BJ (cell line): ENCODE data around the gene SERPINA1. TPM values are rescaled to one million over a fixed set of nuclear protein-coding genes. Genes with fewer than 3 reads are reported as not detected.
"Not testable (repeated sequence)": the region's sequence is repeated elsewhere in the genome, so short reads cannot be mapped to it uniquely, and the experiment has no call there.

Experiments used
- CTCF ChIA-PET: fragments of 350-600 bp; formaldehyde crosslinking; extraction: SDS; loops from one replicate; lab custom pipeline; 2021; ENCODE audit warnings: antibody characterized with exemption, inconsistent platforms; lab: Yijun Ruan, JAX
- POLR2A ChIA-PET: fragments of 300-600 bp; sonication (Branson Sonifier 250); formaldehyde crosslinking; extraction: SDS; loops from one replicate; lab custom pipeline; 2021; ENCODE audit warnings: antibody characterized with exemption; lab: Charles Lee
- DNase-seq: peaks from one replicate; pipeline ENCODE4 v3.0.0-alpha.2; 2011; ENCODE audit warnings: low read depth
- H3K27me3 ChIP-seq: 2 replicates; pipeline ENCODE4 v1.6.0; 2011; ENCODE audit warnings: low read length; ENCODE audit not compliant: control insufficient read depth, insufficient read depth
- H3K36me3 ChIP-seq: 2 replicates; pipeline ENCODE4 v1.5.1; 2011; ENCODE audit warnings: low read length; ENCODE audit not compliant: control insufficient read depth, insufficient read depth
- H3K4me3 ChIP-seq: 2 replicates; pipeline ENCODE4 v1.5.1; 2011; ENCODE audit warnings: low read depth, mild to moderate bottlenecking, control low read depth, low read length
- polyA plus RNA-seq: library from polyadenylated mRNA; depleted of rRNA; stranded (reverse); fragments of >200 nt; gene quantifications from 2 replicates; pipeline ENCODE4 v1.2.3, GENCODE V29; 2011
- TF ChIP-seq, protein P1 (sequence below): IDR thresholded peaks from 2 replicates; pipeline ENCODE4 v1.5.1; 2011; ENCODE audit warnings: low read depth, mild to moderate bottlenecking, control low read depth, inconsistent platforms, low read length, moderate library complexity; ENCODE audit not compliant: insufficient read depth

The SERPINA1 gene
- polyA plus RNA-seq, 1 experiment, result 0.40 TPM

DNA sequence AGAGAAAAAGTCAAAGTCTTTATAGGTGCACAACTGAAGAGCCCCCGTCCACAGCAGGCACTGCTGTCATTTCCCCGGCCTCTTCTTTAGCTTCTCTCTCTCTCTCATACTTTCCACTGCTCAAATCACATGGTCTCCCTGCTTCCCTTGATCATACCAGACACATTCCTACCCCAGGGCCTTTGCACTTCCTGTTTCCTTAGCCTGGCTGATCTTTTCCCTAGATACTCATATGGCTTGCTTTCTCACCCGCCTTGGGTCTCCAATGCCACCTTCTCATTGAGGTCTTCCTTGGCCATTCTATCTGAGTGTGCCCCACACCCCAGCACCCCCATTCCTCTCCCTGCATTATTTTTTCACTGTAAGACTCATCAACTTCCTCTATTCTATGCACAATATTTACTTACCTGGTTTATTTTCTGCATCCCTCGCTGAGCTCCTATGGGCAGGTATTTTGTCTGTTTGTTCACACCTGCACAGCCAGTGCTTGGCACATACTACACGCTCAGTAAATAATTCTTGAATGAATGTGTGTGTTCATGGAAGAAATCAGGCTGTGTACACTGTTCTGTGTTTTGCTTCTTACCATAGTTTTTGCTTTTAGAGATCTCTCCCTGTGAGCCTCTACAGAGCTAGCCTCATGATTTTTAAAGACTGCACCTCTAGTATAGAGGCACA is 31.9 kb downstream of the SERPINA1 start:
- TF ChIP-seq, protein P1, sequence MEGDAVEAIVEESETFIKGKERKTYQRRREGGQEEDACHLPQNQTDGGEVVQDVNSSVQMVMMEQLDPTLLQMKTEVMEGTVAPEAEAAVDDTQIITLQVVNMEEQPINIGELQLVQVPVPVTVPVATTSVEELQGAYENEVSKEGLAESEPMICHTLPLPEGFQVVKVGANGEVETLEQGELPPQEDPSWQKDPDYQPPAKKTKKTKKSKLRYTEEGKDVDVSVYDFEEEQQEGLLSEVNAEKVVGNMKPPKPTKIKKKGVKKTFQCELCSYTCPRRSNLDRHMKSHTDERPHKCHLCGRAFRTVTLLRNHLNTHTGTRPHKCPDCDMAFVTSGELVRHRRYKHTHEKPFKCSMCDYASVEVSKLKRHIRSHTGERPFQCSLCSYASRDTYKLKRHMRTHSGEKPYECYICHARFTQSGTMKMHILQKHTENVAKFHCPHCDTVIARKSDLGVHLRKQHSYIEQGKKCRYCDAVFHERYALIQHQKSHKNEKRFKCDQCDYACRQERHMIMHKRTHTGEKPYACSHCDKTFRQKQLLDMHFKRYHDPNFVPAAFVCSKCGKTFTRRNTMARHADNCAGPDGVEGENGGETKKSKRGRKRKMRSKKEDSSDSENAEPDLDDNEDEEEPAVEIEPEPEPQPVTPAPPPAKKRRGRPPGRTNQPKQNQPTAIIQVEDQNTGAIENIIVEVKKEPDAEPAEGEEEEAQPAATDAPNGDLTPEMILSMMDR, result no peak
- CTCF ChIA-PET, result interaction anchor here (1.3 to 2.4 kb wide), 4 partner anchors 13 to 130 kb away, joined by 3 to 20 read pairs (median 10); no protein-coding TSS in a partner anchor
- POLR2A ChIA-PET, result no interaction called here

DNA sequence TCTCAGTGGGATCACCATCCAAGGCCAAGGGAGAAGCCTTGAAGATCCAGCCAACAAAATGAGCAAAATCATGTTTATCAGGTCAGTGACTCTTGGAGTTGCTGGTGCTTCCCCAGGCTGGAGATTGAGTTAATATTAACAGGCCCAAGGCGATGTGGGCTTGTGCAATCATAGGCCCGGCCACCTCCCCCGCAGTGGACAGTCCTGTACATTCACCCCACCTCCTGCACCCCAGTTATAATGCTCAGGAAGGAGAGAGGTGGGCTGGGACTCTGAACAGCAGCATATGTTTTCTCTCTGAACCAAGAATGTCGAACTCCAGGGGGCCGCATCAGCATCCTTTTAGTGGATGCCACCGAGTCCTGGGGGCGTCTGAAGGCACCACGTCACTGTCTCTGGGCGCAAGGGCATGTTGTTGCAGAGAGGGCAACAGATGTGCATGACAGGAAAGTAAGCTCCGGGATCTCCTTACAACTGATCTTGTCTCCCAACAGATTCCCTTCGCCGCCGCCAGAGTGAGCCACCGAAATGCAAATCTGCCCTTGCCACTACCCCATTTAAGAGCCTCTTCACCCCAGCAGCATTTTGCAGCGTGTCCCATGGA is 33.1 kb downstream of the SERPINA1 start:
- Histone ChIP-seq H3K4me3 (no peak overlapping the region), H3K27me3 (no peaks in the 10 kb centered on the region), H3K36me3 (no peaks in the 10 kb centered on the region)
- DNase-seq, result no peak
- ChIA-PET POLR2A (no interaction called here), CTCF (interaction anchor here (0.7 to 2.4 kb wide), 9 partner anchors 18 to 175 kb away, joined by 3 to 20 read pairs (median 3); partner anchors contain the start of gene SERPINA9)
- TF ChIP-seq, protein P1, result peak; percentile 64

More for the DNA sequence above, 31.9 kb downstream of the SERPINA1 start:
- Histone ChIP-seq H3K27me3 (no peaks in the 10 kb centered on the region), H3K4me3 (no peak overlapping the region), H3K36me3 (no peaks in the 10 kb centered on the region)
- DNase-seq, result no peak

DNA sequence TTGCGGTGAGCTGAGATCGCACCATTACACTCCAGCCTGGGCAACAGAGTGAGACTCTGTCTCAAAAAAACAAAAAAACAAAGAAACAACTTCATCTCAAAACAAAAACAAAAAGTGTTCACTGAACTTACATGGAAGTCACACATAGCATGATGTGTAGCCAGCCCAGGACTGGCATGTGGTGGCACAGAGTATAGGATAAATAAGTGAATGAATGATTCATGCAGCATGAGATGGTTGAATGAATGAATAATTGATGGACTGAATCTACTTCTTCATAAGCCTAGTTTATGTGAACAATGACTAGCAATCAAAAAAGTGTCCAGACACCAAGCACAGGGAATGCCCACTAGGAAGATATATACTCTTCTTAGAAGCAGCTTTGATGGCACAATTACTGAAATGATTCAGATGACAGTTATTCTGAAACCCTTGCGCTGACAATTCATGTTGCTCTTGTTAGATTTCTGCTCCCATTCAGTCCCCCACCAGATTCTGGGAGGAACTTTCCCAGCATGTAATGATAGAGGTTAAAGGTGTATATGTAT is 33.7 kb downstream of the SERPINA1 start:
- Histone ChIP-seq H3K36me3 (no peaks in the 10 kb centered on the region), H3K27me3 (no peaks in the 10 kb centered on the region), H3K4me3 (no peak overlapping the region)
- DNase-seq, result no peak
- TF ChIP-seq, protein P1, result no peak
- ChIA-PET CTCF (interaction anchor here (0.7 to 2.4 kb wide), 7 partner anchors 19 to 132 kb away, joined by 3 to 20 read pairs (median 3); partner anchors contain the start of gene SERPINA9), POLR2A (no interaction called here)

DNA sequence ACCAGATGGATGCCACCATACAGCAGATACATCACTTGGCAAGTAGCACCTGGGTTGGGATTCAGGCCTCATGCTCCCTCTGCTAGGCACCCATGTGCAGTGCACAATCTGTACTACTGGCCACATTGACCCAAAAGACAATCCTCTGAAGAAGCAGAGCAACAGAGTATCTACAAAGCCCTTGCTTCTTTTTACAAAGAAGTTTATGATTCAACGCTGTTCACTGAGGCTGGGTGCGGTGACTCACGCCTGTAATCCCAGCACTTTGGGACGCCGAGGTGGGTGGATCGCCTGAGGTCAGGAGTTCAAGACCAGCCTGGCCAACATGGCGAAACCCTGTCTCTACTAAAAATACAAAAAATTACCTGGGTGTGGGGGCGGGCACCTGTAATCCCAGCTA is 34.2 kb downstream of the SERPINA1 start:
- POLR2A ChIA-PET, DNase-seq, H3K4me3 ChIP-seq, H3K27me3 ChIP-seq, H3K36me3 ChIP-seq: not testable (repeated sequence)
- CTCF ChIA-PET, result interaction anchor here (2.4 kb wide), 1 partner anchor 132 kb away, joined by 14 read pairs; no protein-coding TSS in a partner anchor

DNA sequence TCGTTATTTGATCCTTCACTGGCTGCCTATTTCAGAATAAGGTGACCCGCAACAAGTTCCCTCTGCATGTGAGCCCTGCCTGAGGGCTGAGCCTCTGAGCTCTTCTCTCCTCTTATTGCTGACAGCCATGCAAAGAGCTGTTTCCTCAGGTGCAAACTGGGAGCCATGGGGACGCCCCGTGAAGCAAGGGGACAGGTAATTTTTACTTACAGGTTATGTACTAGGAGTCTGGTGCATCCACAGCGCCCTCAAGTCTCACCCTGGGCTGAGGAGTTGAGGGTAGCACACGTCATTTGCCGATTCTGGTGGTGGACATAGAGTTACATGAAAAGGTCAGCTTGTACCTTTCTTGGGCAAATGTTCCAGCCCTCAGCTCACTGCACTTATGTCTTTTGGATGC is 39.1 kb downstream of the SERPINA1 start:
- no peak overlapping the region for H3K4me3 ChIP-seq
- TF ChIP-seq, protein P1, result no peak
- no peaks in the 10 kb centered on the region for H3K27me3 ChIP-seq
- ChIA-PET POLR2A (no interaction called here), CTCF (interaction anchor here (0.9 to 2.0 kb wide), 2 partner anchors 24 to 64 kb away, joined by 4 to 5 read pairs; no protein-coding TSS in a partner anchor)
- H3K36me3 ChIP-seq, result no peaks in the 10 kb centered on the region
- no peak for DNase-seq
